GM12878 (cell line): ENCODE data around the gene EIF6. TPM values are rescaled to one million over a fixed set of nuclear protein-coding genes. Genes with fewer than 3 reads are reported as not detected.

Experiments used
- ATAC-seq: fragments of 200-7000 bp; cut with Tn5 transposase; 3 replicates; pipeline ENCODE4 v1.9.1; 2020; ENCODE audit warnings: mild to moderate bottlenecking, moderate library complexity
- BruUV-seq: library from RNA; stranded (reverse); fragments of 400-500 nt; replicated peaks from 2 replicates; lab custom pipeline; 2021; lab: Mats Ljungman, UMichigan
- CTCF ChIA-PET: fragments of 300-600 bp; sonication (Branson Sonifier 250); formaldehyde crosslinking; extraction: SDS; loops from one replicate; lab custom pipeline; 2021; ENCODE audit warnings: inconsistent platforms; lab: Yijun Ruan, JAX
- POLR2A ChIA-PET: fragments of 350-600 bp; formaldehyde crosslinking; extraction: SDS; loops from one replicate; lab custom pipeline; 2021; ENCODE audit warnings: inconsistent platforms; lab: Charles Lee
- RAD21 ChIA-PET: fragments of 300-600 bp; sonication (Branson Sonifier 250); formaldehyde crosslinking; loops from one replicate; lab custom pipeline; 2023; ENCODE audit warnings: antibody characterized with exemption; ENCODE audit not compliant: unreplicated experiment; lab: Charles Lee
- SMC1A ChIA-PET: fragments of 300-600 bp; sonication (Branson Sonifier 250); formaldehyde crosslinking; loops from one replicate; lab custom pipeline; 2023; ENCODE audit not compliant: unreplicated experiment, uncharacterized antibody; lab: Charles Lee
- DNase-seq: peaks from one replicate; pipeline ENCODE4 v3.0.0-alpha.2; 2011; ENCODE audit warnings: low read depth, low spot score
- FAIRE-seq: peaks from 3 replicates; lab custom pipeline; 2011; peaks lifted over from hg19 to GRCh38; lab: Jason Lieb, UNC
- H2AFZ ChIP-seq: 2 replicates; pipeline ENCODE4 v1.6.0; 2011; ENCODE audit warnings: low read depth, low read length, control low read depth; ENCODE audit not compliant: control insufficient read depth
- H3K27ac ChIP-seq: 2 replicates; pipeline ENCODE4 v1.5.1; 2011; ENCODE audit warnings: control low read depth; ENCODE audit not compliant: control insufficient read depth, insufficient read depth
- H3K27me3 ChIP-seq, 2 experiments: replicated peaks in 1 of 2; 2 replicates each; pipeline versions ENCODE4 v1.6.0 to v1.6.1; 2011; ENCODE audit warnings: low read length in 1 of 2; ENCODE audit not compliant: control insufficient read depth in 2 of 2, insufficient read depth in 2 of 2
- H3K36me3 ChIP-seq, 2 experiments: 2 replicates each; pipeline ENCODE4 v1.5.1; 2011; ENCODE audit warnings: low read length in 1 of 2; ENCODE audit not compliant: control insufficient read depth in 2 of 2, insufficient read depth in 2 of 2
- H3K4me1 ChIP-seq: 2 replicates; pipeline ENCODE4 v1.6.1; 2011; ENCODE audit warnings: mild to moderate bottlenecking, low read length, moderate library complexity, mixed read lengths; ENCODE audit not compliant: control insufficient read depth, insufficient read depth
- H3K4me2 ChIP-seq: 2 replicates; pipeline ENCODE4 v1.6.0; 2011; ENCODE audit warnings: control low read depth; ENCODE audit not compliant: control insufficient read depth, insufficient read depth
- H3K4me3 ChIP-seq: fragments of 200-600 bp; sonication (generic); 2 replicates; pipeline ENCODE4 v1.5.1; 2016
- H3K79me2 ChIP-seq: 2 replicates; pipeline ENCODE4 v1.6.0; 2011; ENCODE audit warnings: low read length; ENCODE audit not compliant: control insufficient read depth, insufficient read depth
- H3K9ac ChIP-seq: 2 replicates; pipeline ENCODE4 v1.8.0; 2011; ENCODE audit warnings: low read length, control low read depth, mixed read lengths; ENCODE audit not compliant: control insufficient read depth, insufficient read depth
- H3K9me3 ChIP-seq: replicated peaks from 3 replicates; pipeline ENCODE4 v1.5.1; 2011; ENCODE audit warnings: mild to moderate bottlenecking, low read length; ENCODE audit not compliant: control insufficient read depth, insufficient read depth
- H4K20me1 ChIP-seq: 2 replicates; pipeline ENCODE4 v1.6.0; 2011; ENCODE audit not compliant: control insufficient read depth, insufficient read depth
- BRCA1 ChIP-seq: IDR thresholded peaks from 2 replicates; pipeline ENCODE4 v1.6.1; 2011; ENCODE audit warnings: low read depth, low read length, improper control_type of control experiment
- CHD1 ChIP-seq: IDR thresholded peaks from 2 replicates; pipeline ENCODE4 v1.6.1; 2012; ENCODE audit warnings: low read depth, low read length, improper control_type of control experiment
- CHD4 ChIP-seq: fragments of 200-600 bp; sonication (generic); IDR thresholded peaks from 2 replicates; pipeline ENCODE4 v1.6.1; 2016; ENCODE audit warnings: mild to moderate bottlenecking
- CREB1 ChIP-seq: IDR thresholded peaks from 2 replicates; pipeline ENCODE4 v1.6.1; 2012; ENCODE audit warnings: low read depth, mild to moderate bottlenecking, inconsistent platforms
- HDAC2 ChIP-seq: fragments of 200-600 bp; sonication (generic); IDR thresholded peaks from 2 replicates; pipeline ENCODE4 v1.6.1; 2017
- NBN ChIP-seq: fragments of 450-650 bp; IDR thresholded peaks from 2 replicates; pipeline ENCODE4 v1.6.1; 2016
- PKNOX1 ChIP-seq: fragments of 450-650 bp; IDR thresholded peaks from 2 replicates; pipeline ENCODE4 v1.6.1; 2016; ENCODE audit warnings: mild to moderate bottlenecking
- REST ChIP-seq: IDR thresholded peaks from 2 replicates; pipeline ENCODE4 v1.6.1; 2012; ENCODE audit warnings: mild to moderate bottlenecking, low read depth, low read length
- SPI1 ChIP-seq: IDR thresholded peaks from 2 replicates; pipeline ENCODE4 v1.6.1; 2011; ENCODE audit warnings: low read depth, mild to moderate bottlenecking, low read length, moderate library complexity, borderline replicate concordance; ENCODE audit not compliant: insufficient read depth
- SRF ChIP-seq, 2 experiments: IDR thresholded peaks; 2 replicates each; pipeline ENCODE4 v1.6.1; 2011; ENCODE audit warnings: low read depth in 2 of 2, low read length in 2 of 2, mild to moderate bottlenecking in 1 of 2, moderate library complexity in 1 of 2
- STAT3 ChIP-seq: IDR thresholded peaks from 2 replicates; pipeline ENCODE4 v1.6.1; 2011; ENCODE audit warnings: low read depth, low read length, improper control_type of control experiment
- YBX1 ChIP-seq: fragments of 450-650 bp; IDR thresholded peaks from 2 replicates; pipeline ENCODE4 v1.6.1; 2016; ENCODE audit warnings: antibody characterized with exemption
- ZSCAN29 ChIP-seq: fragments of 450-650 bp; IDR thresholded peaks from 2 replicates; pipeline ENCODE4 v1.6.1; 2017; ENCODE audit warnings: mild to moderate bottlenecking, moderate library complexity
- WGBS: methylation state at CpG from one replicate; pipeline ENCODE4 v1.1.6; 2016; ENCODE audit warnings: low lambda C conversion rate; ENCODE audit not compliant: insufficient replicate concordance, insufficient coverage; ENCODE audit errors: missing lambda C conversion rate; 5-methylcytosine and 5-hydroxymethylcytosine counted together
- in situ Hi-C: fragments of 300-500 bp; cut with MboI; formaldehyde crosslinking; loops from 9 replicates; pipeline ENCODE4 v1.14.3; 2018; ENCODE audit warnings: mixed read lengths
- intact Hi-C: fragments of 100-400 bp; cut with micrococcal nuclease; formaldehyde crosslinking; loops from one replicate; pipeline ENCODE4 v1.14.2; 2022; ENCODE audit not compliant: unreplicated experiment
- polyA plus RNA-seq, 11 experiments: library from polyadenylated mRNA; depleted of rRNA in 4 of 11; unstranded in 6 of 11; stranded (reverse) in 5 of 11; fragments of >200 nt; fragmentation: Nextera tagmentation in 4 of 11; fragmentation: Illumina TruSeq in 1 of 11; extraction: Ambion mirVana in 4 of 11; extraction: Trizol in 1 of 11; gene quantifications; 1 replicate in 1 of 11; 2 replicates in 10 of 11; pipeline versions ENCODE4 v1.2.1 to v1.2.3, GENCODE V29; 2011 to 2016; ENCODE audit warnings: inconsistent platforms in 2 of 11, missing spikeins in 2 of 11, low read depth in 1 of 11
- total RNA-seq, 4 experiments: library from RNA; depleted of rRNA in 3 of 4; stranded (reverse); fragments of >200 nt in 3 of 4; fragmentation: Illumina TruSeq in 1 of 4; extraction: Trizol in 1 of 4; gene quantifications; 2 replicates each; pipeline versions ENCODE4 v1.2.1 to v1.2.3, GENCODE V29; 2013 to 2021

The EIF6 gene
- total and polyA plus RNA-seq, 10 of the 15 experiments (the other 5 are each of a cell fraction or from before 2014, with no cell fraction given) = 127 to 607 (median 197) TPM

- no TSS peak for BruUV-seq
- H2AFZ ChIP-seq = no peak overlapping the region
- intact Hi-C loops = no loop called here
- ChIA-PET SMC1A (interaction anchor here (0.6 kb wide), 1 partner anchor 11 kb away, joined by 3 read pairs; no protein-coding TSS in a partner anchor), RAD21 (no interaction called here), CTCF (interaction anchor here (1.5 kb wide), 1 partner anchor 165 kb away, joined by 7 read pairs; no protein-coding TSS in a partner anchor), POLR2A (no interaction called here)
- no peaks in the 10 kb centered on the region for H3K27me3 ChIP-seq
- WGBS = 66% methylated on average over 6 of the region's 6 CpGs
- DNase-seq (no peak), ATAC-seq (no peak), FAIRE-seq (no peak)
- H3K9ac ChIP-seq = no peak overlapping the region
- TF ChIP-seq BRCA1 (no peak), PKNOX1 (no peak), CHD1 (no peak), CREB1 (no peak), REST (no peak), STAT3 (no peak), NBN (no peak), SPI1 (no peak), SRF (IDR thresholded peaks at IDR 0.05; ENCODE audit: low read depth in 2 of 2, low read length in 2 of 2) (no peak), HDAC2 (no peak), CHD4 (no peak), ZSCAN29 (no peak), YBX1 (no peak)
- H3K79me2 ChIP-seq = no peaks in the 10 kb centered on the region
- H3K4me3 ChIP-seq = no peak overlapping the region
- no peaks in the 10 kb centered on the region; a peak in 1 of 4 replicates for H3K36me3 ChIP-seq
- H3K4me2 ChIP-seq = no peak overlapping the region
- no peaks in the 10 kb centered on the region for H3K9me3 ChIP-seq
- H3K4me1 ChIP-seq = no peaks in the 10 kb centered on the region
- H4K20me1 ChIP-seq = no peaks in the 10 kb centered on the region
- in situ Hi-C loops = loop anchor here (25.0 kb wide), 1 partner anchor 423 kb away; the partner anchor contains the start of gene NCOA6
- H3K27ac ChIP-seq = no peak overlapping the region
Measured at GRCh38 chr20:35260426-35260825, 24.1 kb downstream of the EIF6 start.
